ENCODE data around the gene CSF3R.

Gene CSF3R

GRCh38 chr1:36463463-36463802, 19.3 kb downstream of the CSF3R start:
- TF ChIP-seq GATA3 (IDR thresholded peaks at IDR 0.05; ENCODE audit: low read depth, low read length) (no peak), GATA2 (IDR thresholded peaks at IDR 0.05; ENCODE audit: low read depth, low read length) (no peak)

- TF ChIP-seq GATA2 (IDR thresholded peaks at IDR 0.05; ENCODE audit: low read depth, low read length) (no peak), GATA3 (IDR thresholded peaks at IDR 0.05; ENCODE audit: low read depth, low read length) (no peak)
These were observed 23.8 kb downstream of the CSF3R start for GRCh38 chr1:36458910-36459309.

- TF ChIP-seq GATA3 (IDR thresholded peaks at IDR 0.05; ENCODE audit: low read depth, low read length) (no peak), GATA2 (IDR thresholded peaks at IDR 0.05; ENCODE audit: low read depth, low read length) (no peak)
These were observed 25.0 kb downstream of the CSF3R start for GRCh38 chr1:36457691-36458090.

- TF ChIP-seq GATA3 (IDR thresholded peaks at IDR 0.05; ENCODE audit: low read depth, low read length): no peak
- TF ChIP-seq GATA2 (IDR thresholded peaks at IDR 0.05; ENCODE audit: low read depth, low read length): no peak
These were observed 26.3 kb downstream of the CSF3R start for GRCh38 chr1:36456391-36456928.

GRCh38 chr1:36455386-36455785, 27.3 kb downstream of the CSF3R start:
- TF ChIP-seq GATA2 (IDR thresholded peaks at IDR 0.05; ENCODE audit: low read depth, low read length) (no peak), GATA3 (IDR thresholded peaks at IDR 0.05; ENCODE audit: low read depth, low read length) (no peak)

- TF ChIP-seq GATA3 (IDR thresholded peaks at IDR 0.05; ENCODE audit: low read depth, low read length) (no peak), GATA2 (IDR thresholded peaks at IDR 0.05; ENCODE audit: low read depth, low read length) (no peak)
These were observed 28.9 kb downstream of the CSF3R start for GRCh38 chr1:36453600-36454388.

GRCh38 chr1:36453051-36453450, 29.7 kb downstream of the CSF3R start:
- TF ChIP-seq GATA2 (IDR thresholded peaks at IDR 0.05; ENCODE audit: low read depth, low read length) (no peak), GATA3 (IDR thresholded peaks at IDR 0.05; ENCODE audit: low read depth, low read length) (no peak)

- TF ChIP-seq GATA3 (IDR thresholded peaks at IDR 0.05; ENCODE audit: low read depth, low read length) (no peak), GATA2 (IDR thresholded peaks at IDR 0.05; ENCODE audit: low read depth, low read length) (no peak)
These were observed 31.8 kb downstream of the CSF3R start for GRCh38 chr1:36450919-36451305.

GRCh38 chr1:36450270-36450918, 32.3 kb downstream of the CSF3R start, which contains the start of gene OSCP1:
Gene OSCP1, minus strand, starts transcription at chr1:36450451. Its CDS starts 82 bp downstream, at chr1:36450369.
- TF ChIP-seq GATA3 (IDR thresholded peaks at IDR 0.05; ENCODE audit: low read depth, low read length) (no peak), GATA2 (IDR thresholded peaks at IDR 0.05; ENCODE audit: low read depth, low read length) (no peak)

GRCh38 chr1:36448530-36449056, 34.1 kb downstream of the CSF3R start:
- TF ChIP-seq GATA2 (IDR thresholded peaks at IDR 0.05; ENCODE audit: low read depth, low read length): peak; percentile 75
- TF ChIP-seq GATA3 (IDR thresholded peaks at IDR 0.05; ENCODE audit: low read depth, low read length): no peak

- no peak for TF ChIP-seq GATA3 (IDR thresholded peaks at IDR 0.05; ENCODE audit: low read depth, low read length)
- TF ChIP-seq GATA2 (IDR thresholded peaks at IDR 0.05; ENCODE audit: low read depth, low read length): no peak
These were observed 35.3 kb downstream of the CSF3R start for GRCh38 chr1:36447450-36447849.

GRCh38 chr1:36446746-36447145, 36.0 kb downstream of the CSF3R start:
- no peak for TF ChIP-seq GATA3 (IDR thresholded peaks at IDR 0.05; ENCODE audit: low read depth, low read length)
- no peak for TF ChIP-seq GATA2 (IDR thresholded peaks at IDR 0.05; ENCODE audit: low read depth, low read length)

GRCh38 chr1:36446271-36446670, 36.4 kb downstream of the CSF3R start:
- TF ChIP-seq GATA2 (IDR thresholded peaks at IDR 0.05; ENCODE audit: low read depth, low read length) (no peak), GATA3 (IDR thresholded peaks at IDR 0.05; ENCODE audit: low read depth, low read length) (no peak)

GRCh38 chr1:36443297-36443696, 39.4 kb downstream of the CSF3R start:
- no peak for TF ChIP-seq GATA3 (IDR thresholded peaks at IDR 0.05; ENCODE audit: low read depth, low read length)
- TF ChIP-seq GATA2 (IDR thresholded peaks at IDR 0.05; ENCODE audit: low read depth, low read length): no peak

- TF ChIP-seq GATA3 (IDR thresholded peaks at IDR 0.05; ENCODE audit: low read depth, low read length): no peak
- TF ChIP-seq GATA2 (IDR thresholded peaks at IDR 0.05; ENCODE audit: low read depth, low read length): no peak
These were observed 40.4 kb downstream of the CSF3R start for GRCh38 chr1:36442337-36442736.

All from SH-SY5Y (cell line).